GM18507 (cell line): ENCODE measurements around the gene ETV6.

ENCODE experiments used
- DNase-seq: peaks from one replicate; pipeline ENCODE4 v3.0.0; 2011; ENCODE audit warnings: low read depth; ENCODE audit not compliant: insufficient read length; ENCODE audit errors: extremely low spot score
- FAIRE-seq: peaks from 2 replicates; lab custom pipeline; 2011; peaks lifted over from hg19 to GRCh38; lab: Jason Lieb, UNC

Gene ETV6

DNA sequence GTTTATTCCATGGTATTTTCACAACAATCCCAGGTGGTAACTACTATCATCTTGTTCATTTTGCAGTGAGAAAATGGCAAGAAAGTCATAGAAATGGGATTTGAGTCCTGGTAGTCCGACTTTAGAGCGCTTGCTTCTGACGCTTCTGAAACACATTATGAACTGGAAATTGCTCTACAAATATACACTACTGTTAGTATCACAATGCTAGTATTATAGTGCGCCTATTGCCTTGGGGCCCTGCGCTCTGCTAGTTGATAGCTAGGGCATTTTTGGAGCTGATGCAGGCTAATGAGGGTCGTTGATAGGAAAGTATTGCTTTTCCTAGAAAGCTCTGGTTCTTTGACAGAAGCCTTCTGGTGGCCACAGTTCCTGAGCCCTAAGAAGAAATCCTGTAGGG is 61.0 kb downstream of the ETV6 start:
- FAIRE-seq (no peak), DNase-seq (no peak)

DNA sequence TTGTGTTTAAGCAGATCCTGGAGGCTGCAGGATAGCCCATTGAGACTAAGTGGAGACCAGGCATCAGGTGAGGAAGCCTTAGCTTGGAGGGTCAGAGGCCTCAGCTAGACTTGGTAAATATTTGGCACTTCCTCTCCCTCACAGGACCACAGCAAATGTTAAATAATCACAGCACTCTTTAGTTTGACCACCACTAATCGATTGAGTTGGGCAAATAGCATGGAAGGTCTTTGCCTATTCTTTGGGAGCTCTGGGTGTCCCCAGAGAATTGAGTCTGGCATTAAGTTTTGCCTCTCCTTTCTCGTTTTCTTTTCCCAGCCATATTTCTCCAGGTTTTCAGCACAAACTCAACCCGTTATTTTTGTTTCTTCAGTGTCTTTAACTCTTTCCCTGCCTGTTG is 61.4 kb downstream of the ETV6 start:
- FAIRE-seq (no peak), DNase-seq (no peak)

DNA sequence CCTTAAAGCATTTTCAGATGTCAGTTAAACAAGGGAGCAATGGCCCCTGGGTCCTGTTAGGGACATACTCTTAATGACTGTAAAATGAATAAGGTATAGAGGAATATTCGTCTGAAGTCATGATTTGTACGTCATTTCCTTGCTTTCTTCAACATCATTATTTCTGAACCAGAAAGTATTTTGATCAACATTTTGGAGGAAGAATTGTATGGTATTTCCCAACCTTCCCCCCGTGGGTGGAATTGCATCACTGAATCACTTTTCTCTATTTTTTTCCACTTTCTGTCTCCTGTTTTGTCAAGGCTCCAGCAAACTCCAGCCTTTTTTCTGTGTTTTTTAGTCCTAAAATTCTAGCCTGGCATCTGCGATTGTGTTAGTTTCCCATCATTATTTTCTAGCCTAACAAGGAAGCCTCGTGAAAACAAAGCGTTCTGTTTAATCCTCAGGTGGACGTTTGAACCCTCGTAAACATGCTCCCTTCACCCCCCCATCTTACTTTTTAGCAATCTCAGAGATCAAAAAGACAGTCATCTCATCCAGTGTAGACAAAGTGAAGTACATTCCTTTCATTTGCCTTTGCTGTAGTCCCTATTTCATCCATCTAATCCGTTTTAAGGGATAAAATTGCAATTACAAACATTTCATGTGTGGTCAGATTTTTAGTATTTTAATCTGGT is 62.3 kb downstream of the ETV6 start:
- no peak for DNase-seq
- FAIRE-seq: no peak

- FAIRE-seq (no peak), DNase-seq (no peak)
Observed at GRCh38 chr12:11712491-11712890, 63.0 kb downstream of the ETV6 start.

- no peak for DNase-seq
- FAIRE-seq: no peak
Observed at GRCh38 chr12:11713202-11713601, 63.7 kb downstream of the ETV6 start.

DNA sequence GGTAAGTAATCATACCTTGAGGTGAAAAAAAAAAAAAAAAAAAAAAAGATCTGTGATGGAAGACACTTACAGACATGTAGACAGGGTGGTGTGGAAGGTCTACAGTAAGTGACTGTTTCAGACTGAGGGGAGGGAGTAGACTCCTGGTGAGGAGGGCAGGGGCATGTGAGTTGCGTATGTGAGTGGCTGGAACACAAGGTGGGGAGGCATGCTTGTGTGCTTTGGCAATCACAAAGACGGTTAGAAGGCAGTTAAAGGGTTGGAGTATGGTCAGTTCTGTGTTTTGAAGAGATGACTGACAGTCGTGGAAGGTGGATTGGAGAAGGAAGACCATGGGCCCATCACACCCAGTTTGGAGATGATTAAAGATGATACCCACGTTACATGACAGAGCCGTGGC is 65.2 kb downstream of the ETV6 start:
- DNase-seq: no peak
- no peak for FAIRE-seq

DNA sequence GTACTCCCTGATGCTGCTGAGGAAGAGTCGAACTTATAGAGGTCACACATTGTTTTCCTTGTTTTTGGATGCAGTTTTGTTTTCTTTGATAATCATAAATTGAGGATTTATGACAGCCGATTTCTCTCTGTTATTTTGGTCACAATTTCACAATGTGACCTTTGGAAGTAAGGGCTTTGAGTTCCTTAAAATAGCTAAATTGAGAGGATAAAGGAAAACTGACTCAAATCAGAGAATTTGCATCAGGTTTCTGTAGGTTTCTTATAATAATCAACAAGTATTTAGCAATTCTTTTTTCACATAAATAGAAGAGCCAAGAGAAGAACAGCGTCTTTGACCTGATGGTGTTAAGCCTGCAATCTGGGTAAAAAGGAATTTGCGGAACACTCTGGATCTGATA is 66.1 kb downstream of the ETV6 start:
- FAIRE-seq (no peak), DNase-seq (no peak)

GRCh38 chr12:11716794-11717518 is 67.5 kb downstream of the ETV6 start:
- FAIRE-seq (no peak), DNase-seq (no peak)

- FAIRE-seq: no peak
- no peak for DNase-seq
Observed at GRCh38 chr12:11717519-11717961, 68.1 kb downstream of the ETV6 start.

- FAIRE-seq: no peak
Observed at GRCh38 chr12:11718105-11718504, 68.6 kb downstream of the ETV6 start.

GRCh38 chr12:11718768-11719253 is 69.3 kb downstream of the ETV6 start:
- no peak for FAIRE-seq
- DNase-seq: no peak

More at GRCh38 chr12:11718105-11718504, 68.6 kb downstream of the ETV6 start:
- DNase-seq: no peak

DNA sequence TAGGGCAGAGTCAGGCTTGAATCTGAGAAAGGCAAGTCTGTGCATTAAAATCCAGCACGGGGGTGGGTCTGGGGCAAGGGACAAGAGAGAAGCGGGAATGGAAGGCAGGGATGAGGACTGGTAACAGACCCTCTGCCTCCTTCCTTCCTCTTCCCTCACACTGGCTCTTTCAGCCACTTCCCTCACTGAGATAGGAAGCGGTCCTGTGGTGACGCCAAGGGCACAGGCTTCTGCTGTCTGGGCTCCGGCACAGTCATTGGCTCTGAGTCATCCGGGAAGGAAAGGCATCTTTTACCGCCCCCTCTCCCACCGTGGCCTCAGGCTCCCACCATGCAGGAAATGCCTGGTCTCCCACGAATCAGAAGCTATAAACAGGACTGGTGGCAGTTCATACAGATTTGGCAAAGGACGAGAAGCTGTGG is 70.2 kb downstream of the ETV6 start:
- FAIRE-seq: no peak
- no peak for DNase-seq

- DNase-seq: no peak
- FAIRE-seq: peak; percentile 42
Observed at GRCh38 chr12:11722071-11722470, 72.6 kb downstream of the ETV6 start.

GRCh38 chr12:11722578-11723138 is 73.2 kb downstream of the ETV6 start:
- FAIRE-seq (peak; percentile 51), DNase-seq (no peak)

- FAIRE-seq (no peak), DNase-seq (no peak)
Observed at GRCh38 chr12:11723993-11724392, 74.5 kb downstream of the ETV6 start.

DNA sequence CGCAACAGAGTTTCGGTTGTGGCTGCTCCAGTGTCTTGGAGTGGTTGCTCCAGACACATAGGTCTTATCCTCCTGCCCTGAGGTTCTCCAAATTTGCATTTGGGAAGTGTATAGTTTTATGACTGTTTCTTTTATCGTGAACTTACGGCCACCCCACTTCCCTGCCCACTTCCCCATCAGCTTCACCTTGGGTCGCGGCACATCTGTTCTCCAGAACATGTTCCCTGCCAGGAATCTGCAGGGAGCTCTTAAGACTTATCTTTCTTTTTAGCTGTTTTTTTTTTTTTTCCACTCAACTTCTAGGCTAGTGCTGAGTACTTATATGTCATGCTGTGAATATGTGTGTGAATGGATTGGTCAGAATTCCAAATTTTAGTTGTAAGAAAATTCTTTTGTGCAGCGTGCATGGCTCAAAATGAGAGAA is 75.4 kb downstream of the ETV6 start:
- DNase-seq (no peak), FAIRE-seq (no peak)

DNA sequence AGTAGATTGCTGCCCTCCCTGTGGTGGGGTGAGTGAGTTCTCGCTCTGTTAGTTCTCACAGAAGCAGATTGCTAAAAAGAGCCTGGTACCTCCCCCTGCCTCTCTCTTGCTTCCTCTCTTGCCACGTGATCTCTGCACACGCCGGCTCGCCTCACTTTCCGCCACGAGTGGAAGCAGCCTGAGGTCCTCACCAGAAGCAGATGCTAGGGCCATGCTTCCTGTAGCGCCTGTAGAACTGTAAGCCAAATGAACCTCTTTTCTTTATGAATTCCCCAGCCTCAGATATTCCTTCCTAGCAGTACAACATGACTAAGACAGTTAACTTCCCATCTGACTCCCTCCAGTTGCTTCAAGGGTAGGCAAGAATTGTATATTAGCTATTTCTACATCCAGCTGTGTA is 76.2 kb downstream of the ETV6 start:
- DNase-seq (no peak), FAIRE-seq (peak; percentile 48)

DNA sequence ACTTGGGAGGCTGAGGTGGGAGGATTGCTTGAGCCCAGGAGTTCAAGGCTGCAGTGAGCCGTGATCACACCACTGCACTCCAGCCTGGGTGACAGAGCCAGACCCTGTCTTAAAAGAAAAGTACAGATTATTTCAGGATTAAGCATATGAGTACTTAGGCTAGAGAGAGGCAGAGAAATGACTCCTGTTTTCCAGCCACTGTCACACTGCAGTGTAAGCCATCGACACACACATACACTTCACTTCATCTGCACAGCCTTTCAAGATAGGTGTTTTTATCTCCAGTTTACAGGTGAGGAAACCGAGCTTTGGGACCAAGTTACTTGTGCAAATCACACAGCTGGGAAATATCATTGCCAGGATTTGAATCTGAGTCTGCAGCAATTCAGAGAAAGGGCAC is 77.2 kb downstream of the ETV6 start:
- DNase-seq (no peak), FAIRE-seq (no peak)

DNA sequence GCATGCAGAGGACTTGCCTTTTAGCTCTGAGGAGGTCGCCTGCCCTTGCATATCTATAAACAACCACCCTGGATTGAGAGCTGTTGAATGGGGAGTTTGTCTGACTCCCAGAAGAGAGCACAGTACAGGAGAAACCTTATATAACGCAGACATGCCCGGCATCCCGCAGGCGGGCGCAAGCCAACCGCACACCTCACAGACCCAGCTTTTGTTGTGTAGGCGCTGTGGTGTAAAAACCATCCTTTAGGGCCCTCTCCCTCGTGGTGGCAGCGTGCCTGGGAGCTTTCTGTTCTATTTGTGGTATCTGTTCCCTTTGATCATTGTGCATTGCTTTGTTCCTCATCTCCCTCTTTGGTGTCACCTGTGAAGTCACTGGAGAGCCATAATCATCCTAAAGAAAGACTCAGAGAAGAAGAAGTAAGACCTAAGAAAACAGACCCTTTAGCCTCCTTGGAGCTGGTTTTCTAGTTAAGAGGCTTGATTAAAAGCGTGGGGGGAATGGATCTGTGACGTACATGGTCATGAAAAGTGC is 77.7 kb downstream of the ETV6 start:
- no peak for FAIRE-seq
- DNase-seq: no peak

DNA sequence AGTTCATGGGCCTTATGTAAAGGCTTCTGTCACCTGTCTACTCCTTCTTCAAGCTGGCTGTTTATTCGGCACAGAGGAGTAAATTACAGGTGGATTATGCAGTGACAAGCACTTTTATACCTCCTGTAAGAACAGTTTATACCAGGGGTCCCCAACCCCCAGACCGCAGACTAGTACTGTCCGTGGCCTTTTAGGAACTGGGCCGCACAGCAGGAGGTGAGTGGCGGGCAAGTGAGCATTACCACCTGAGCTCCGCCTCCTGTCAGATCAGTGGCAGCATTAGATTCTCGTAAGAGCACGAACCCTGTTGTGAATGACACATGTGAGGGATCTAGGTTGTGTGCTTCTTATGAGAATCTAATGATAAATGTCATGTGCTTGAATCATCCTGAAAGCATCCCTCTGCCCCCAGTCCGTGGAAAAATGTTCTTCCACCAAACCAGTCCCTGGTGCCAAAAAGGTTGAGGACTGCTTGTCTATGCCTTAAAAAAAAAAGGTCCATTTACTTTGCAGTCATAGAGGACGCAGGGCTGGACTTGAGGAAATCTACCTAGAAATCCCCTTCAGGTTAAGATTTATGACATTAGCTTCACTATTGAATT is 78.8 kb downstream of the ETV6 start:
- DNase-seq (no peak), FAIRE-seq (no peak)
